ENCODE data around the gene HLA-DQB1.

The HLA-DQB1 gene

DNA sequence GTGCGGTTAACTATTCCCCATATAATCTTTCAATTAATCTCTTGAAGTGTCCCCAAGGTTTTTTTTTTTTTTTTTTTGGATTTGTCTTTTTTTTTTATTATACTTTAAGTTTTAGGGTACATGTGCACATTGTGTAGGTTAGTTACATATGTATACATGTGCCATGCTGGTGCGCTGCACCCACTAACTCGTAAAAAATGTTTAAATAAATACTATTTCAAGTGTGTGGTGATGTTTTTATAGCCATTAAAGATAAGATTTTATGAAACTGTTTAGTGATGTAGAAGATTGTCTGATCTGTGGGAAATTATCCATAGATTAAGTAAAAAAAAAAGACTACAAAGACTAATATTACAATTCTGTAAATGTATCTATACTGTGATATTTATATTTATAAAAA lies 41.9 kb downstream of the HLA-DQB1 start:
- no peak for DNase-seq

DNA sequence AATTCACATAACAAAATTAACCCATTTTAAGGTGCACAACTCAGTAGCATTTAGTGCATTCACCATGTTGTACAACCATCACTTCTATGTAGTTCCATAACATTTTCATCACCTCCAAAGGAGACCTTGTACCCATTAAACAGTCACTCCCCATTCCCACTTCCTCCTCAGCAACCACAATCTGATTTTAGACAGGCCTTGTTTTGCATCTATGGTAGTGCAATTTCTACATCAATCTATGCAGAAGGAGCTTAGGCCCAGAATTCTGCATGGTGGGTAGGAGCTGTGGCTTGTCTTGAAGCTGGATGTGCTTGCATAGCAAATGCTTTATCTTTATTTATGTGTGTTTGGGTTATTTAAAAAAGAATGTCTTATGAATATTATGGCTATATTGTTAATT lies 42.8 kb downstream of the HLA-DQB1 start:
- DNase-seq = no peak

DNA sequence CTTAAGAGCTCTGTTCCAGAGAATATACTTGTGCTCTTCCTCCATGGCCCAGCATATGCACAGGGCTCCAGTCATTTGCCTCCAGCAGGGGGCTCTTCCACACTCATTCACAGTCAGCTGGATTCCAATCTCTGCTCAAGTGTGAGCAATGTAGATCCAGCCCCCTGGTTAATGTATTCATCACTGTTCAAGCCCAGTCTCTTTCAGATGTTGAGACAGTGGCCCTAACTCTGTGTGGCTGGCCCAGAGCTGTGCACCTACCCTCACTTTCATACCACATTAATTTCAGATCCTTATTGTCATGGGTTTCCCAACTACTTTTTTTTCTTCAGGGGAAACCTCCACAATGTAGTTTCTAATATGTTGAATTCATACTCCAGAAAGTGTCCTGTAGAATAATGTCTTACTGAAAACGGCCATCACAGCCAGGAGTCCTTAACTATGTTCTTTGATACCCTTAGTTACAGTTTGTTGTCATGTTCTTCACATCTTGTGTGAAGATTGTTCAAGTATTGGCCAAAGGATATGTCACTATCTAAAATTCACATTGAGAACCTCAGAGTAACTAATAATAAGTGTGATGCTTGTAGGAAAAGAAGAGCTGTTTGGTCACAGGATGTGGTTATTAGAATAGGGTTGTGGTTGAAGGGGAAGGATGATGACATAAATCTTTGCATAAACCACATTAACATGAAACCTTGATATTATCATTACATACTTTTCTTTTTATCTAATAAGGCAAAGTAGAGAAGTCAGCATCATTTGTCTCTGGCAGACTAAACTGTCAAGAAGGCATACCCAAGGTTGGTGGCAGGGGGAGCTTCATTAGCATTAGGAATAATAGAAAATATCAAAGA lies 43.7 kb downstream of the HLA-DQB1 start:
- peak; percentile 40 to 46 for DNase-seq

DNA sequence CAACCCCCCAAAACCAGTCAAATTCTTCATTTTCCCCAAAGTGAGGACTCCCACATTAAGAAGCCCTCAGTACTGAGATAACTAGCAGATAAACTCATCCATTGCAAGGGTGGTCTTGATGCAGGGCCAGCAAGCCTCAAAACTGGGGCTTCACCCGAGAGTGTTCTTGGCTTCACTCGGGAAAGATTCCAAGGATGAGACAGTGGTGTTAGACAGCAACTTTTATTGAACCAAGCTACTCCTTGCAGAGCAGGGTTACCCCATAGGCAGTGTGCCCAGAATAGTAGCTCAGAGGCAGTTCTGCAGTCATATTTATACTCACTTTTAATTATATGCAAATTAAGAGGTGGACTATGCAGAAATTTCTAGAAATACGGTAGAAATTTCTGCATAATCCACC lies 45.1 kb downstream of the HLA-DQB1 start:
- no peak for DNase-seq

DNA sequence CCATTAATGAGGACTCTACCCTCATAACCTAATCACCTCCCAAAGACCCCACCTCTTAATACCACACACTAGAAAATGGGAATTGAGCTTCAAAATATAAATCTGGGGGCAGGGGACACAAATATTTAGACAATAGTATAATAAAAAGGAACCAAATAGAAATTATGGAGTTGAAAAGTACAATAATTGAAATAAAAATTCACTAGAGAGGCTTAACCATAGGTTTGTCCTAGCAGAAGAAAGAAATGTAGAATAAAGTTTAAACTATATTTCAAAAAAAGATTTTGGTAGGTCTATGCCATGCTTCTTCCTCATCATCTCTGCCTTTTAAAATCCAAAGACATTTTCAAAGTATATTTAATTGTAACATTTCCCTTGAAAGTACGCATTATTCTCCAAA lies 48.7 kb downstream of the HLA-DQB1 start:
- DNase-seq = no peak

DNA sequence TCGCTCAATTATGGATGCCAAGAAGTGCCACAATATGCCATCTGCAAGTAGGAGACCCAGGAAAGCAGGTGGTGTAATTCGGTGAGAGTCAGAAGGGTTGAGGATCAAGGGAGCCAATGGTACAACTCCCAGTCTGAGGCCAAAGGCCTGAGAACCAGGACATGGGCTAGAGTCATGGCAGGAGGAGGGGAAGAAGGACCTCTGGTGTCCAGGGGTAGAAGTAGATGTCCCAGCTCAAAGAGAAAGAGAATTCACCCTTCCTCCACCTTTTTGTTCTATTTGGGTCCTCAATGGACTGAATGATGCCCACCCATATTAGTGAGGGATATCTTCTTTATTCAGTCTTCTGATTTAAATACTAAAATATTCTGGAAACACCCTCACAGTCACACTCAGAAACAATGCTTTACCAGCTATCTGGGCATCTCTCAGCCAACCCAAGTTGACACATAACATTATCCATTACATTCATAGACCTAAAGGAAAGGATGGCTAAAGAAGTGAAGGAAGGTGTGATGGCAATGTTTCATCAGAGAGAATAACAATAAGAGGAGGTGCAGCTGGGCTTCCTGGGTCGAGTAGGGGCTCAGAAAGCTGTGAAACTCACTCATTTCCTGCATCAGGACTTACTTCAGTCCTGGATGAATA lies 50.4 kb downstream of the HLA-DQB1 start:
- DNase-seq = no peak

DNA sequence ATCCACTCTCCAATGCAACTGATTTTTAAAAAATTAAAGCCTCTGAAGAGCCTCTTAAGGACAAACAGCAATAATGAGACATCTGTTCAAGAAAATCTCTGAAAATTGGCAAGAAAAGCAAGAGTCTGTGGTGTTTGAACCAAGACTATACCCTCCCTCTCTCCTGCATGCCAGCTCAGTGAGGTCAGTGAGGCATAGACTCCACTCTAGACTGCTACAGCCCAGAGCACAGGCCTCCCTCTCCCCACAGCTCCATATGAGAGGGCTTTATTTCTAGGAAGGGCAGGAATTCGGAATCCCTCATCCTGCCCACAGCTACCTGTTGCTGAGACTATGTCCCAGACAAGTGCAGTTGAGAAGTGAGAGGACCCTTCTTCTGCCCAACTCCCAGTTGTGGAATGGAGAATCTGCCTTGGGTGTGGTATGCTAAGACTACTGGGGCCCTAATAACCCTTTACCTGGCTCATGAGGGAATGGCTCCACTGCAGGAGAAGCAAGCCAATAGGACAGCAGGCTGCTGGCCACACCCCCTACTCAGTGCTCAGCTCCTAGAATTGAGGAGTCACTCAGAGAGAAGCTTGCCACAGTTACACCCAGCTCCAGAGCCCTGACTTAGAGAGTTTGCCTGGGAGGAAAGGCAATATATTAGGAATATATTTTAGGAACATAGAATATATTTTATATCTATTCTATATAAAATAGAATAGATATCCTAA lies 51.9 kb downstream of the HLA-DQB1 start:
- no peak for DNase-seq

DNA sequence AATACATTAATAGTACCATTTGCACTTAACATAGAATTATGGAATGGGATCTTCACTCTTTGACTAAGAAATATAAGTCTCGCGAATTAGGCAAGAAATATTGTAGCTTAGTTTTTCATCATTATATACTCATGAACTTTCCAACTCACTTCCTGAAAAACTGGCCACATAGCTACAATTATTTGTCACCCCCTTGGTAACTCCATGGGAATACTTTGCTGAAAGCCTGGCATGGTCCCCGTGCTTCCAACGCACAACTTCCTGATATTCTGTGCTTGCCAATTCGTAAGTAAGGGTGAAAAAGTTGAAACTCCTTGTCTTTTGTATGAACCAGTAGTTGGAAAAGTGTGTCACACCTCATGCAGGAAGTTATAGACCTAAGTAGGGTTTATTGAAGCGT lies 53.0 kb downstream of the HLA-DQB1 start:
- DNase-seq = no peak

DNA sequence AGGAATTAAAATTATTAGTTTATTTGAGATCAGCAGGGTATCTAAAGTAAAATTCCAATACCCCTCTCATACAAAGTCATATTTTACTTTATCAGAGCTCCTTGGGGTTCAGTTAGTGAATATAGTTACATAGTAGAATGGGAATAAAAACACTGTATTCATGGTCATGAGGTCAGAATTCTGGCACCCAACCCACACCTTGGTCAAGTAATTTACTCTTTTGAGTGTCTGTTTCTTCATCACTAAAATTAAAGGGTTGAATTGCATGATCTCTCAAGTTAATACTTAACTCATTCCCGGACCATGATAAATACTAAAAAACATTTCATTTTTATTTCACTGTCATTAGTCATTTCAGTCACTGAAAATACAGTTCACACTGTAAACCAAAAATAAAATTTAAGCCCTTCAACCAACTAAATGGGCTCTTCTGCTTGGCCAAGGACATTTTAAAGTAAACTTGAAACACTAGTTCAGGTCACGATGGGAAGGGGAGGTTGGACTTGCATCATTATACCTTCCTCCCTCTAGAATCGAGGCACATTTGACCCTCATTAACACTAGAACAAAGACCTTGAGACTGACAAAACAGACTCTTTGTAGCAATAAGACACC lies 55.7 kb downstream of the HLA-DQB1 start:
- DNase-seq = no peak

DNA sequence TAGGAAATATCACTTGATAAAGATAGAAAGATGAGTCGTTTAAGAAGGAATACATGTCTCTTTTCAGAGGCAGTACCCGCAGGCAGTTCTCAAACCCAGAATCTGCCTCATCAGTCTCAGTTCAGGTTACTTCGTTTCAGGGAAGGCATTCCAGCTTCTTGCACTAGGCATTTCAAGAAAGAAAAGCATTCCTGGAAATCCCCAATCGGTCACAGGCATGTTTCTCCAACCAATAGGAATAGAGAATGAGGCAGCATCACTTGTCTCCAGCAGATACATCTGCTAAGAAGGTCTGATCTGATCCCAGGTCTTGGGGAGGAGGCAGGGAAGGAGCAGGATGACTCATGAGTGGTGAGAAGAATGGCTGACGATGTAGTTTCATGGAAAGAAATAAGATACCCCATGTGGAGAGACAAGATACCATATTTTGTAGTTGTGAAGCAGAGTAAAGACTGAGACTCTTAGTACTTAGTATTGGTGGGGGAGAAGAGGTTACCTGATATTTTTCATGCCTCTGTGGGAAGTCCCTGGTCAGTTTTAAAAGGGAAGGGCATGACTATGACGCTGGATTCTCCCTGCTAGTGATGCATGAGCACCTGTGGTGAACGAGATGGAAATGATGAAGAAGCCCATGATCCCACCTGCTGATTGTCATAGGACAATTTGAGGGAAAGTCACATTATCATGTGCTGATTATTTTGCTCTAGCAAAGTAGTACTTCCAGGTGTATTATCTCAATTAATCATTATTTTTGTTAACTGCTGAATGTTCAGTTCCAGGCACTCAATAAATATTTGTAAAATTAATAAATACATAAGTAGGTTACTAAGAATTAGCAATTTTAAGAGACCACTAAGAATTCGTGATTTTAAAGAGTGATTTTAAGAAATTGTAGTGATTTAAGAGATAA lies 56.5 kb downstream of the HLA-DQB1 start:
- DNase-seq = peak; percentile 17 to 44

Data from stimulated activated CD4-positive, alpha-beta T cell treated with anti-CD3 and anti-CD28 coated beads, Interleukin-2, amount 100 ng/mL, for 24 hours (primary cell).